HG03460 (cell line): ENCODE results near the gene SEC14L3.
"Not testable (repeated sequence)": the region's sequence is repeated elsewhere in the genome, so short reads cannot be mapped to it uniquely, and the experiment has no call there.

Experiments used
- ATAC-seq: cut with Tn5 transposase; IDR thresholded peaks from one replicate; pipeline ENCODE4 v1.9.1; 2021; ENCODE audit not compliant: unreplicated experiment

SEC14L3 gene

GRCh38 chr22:30486118-30486517 lies 14.3 kb upstream of the SEC14L3 start:
- ATAC-seq, result no peak

GRCh38 chr22:30485362-30485988 lies 13.7 kb upstream of the SEC14L3 start:
- ATAC-seq, result no peak

- ATAC-seq, result no peak
Observed at GRCh38 chr22:30483169-30483568, 11.4 kb upstream of the SEC14L3 start.

GRCh38 chr22:30481711-30482110 lies 9.9 kb upstream of the SEC14L3 start:
- no peak for ATAC-seq

- ATAC-seq, result no peak
Observed at GRCh38 chr22:30479981-30480380, 8.2 kb upstream of the SEC14L3 start.

GRCh38 chr22:30474683-30475424 lies 3.0 kb upstream of the SEC14L3 start:
- ATAC-seq, result no peak

GRCh38 chr22:30474121-30474520 lies 2.3 kb upstream of the SEC14L3 start:
- no peak for ATAC-seq

- no peak for ATAC-seq
Observed at GRCh38 chr22:30472994-30473720, 1.3 kb upstream of the SEC14L3 start.

GRCh38 chr22:30470655-30471054 lies 1.2 kb downstream of the SEC14L3 start:
- ATAC-seq, result no peak

GRCh38 chr22:30469165-30469564 lies 2.7 kb downstream of the SEC14L3 start:
- ATAC-seq, result no peak

GRCh38 chr22:30460555-30460954 lies 11.3 kb downstream of the SEC14L3 start:
- not testable (repeated sequence) for ATAC-seq

- no peak for ATAC-seq
Observed at GRCh38 chr22:30460147-30460546, 11.7 kb downstream of the SEC14L3 start.

- ATAC-seq, result no peak
Observed at GRCh38 chr22:30459181-30460052, 12.4 kb downstream of the SEC14L3 start.

GRCh38 chr22:30457981-30458380 lies 13.8 kb downstream of the SEC14L3 start:
- ATAC-seq, result no peak

GRCh38 chr22:30455075-30455840 lies 16.6 kb downstream of the SEC14L3 start:
- no peak for ATAC-seq

GRCh38 chr22:30453731-30454510 lies 17.9 kb downstream of the SEC14L3 start:
- no peak for ATAC-seq

GRCh38 chr22:30452861-30453260 lies 19.0 kb downstream of the SEC14L3 start:
- ATAC-seq, result no peak

GRCh38 chr22:30451488-30451887 lies 20.3 kb downstream of the SEC14L3 start:
- ATAC-seq, result not testable (repeated sequence)

- no peak for ATAC-seq
Observed at GRCh38 chr22:30447656-30448055, 24.2 kb downstream of the SEC14L3 start.
